ENCODE data around the gene FGGY.

- TF ChIP-seq ZNF274 (IDR thresholded peaks at IDR 0.05; ENCODE audit: low read depth, low read length) (no peak), YY1 (IDR thresholded peaks at IDR 0.05; ENCODE audit: insufficient read depth, insufficient read length) (no peak), SUZ12 (IDR thresholded peaks at IDR 0.05; ENCODE audit: extremely low read depth, insufficient read depth, insufficient read length) (no peak)
Observed at GRCh38 chr1:59310549-59311250, 13.8 kb downstream of the FGGY start.

Measured in NT2/D1 (cell line).